Esophagus squamous epithelium (tissue), 4 donors: ENCODE data around the gene SMTNL2.
"Not testable (repeated sequence)": the region's sequence is repeated elsewhere in the genome, so short reads cannot be mapped to it uniquely, and the experiment has no call there.

ENCODE experiments used
- CTCF ChIP-seq, 6 experiments: fragments of 450-650 bp in 4 of 6; fragments of 200-600 bp in 2 of 6; sonication (generic) in 2 of 6; IDR thresholded peaks; one replicate each; pipeline ENCODE4 v1.5.1; 2016 to 2019; ENCODE audit warnings: antibody characterized with exemption in 6 of 6, mild to moderate bottlenecking in 4 of 6, moderate library complexity in 4 of 6
- POLR2A ChIP-seq, 4 donors: fragments of 450-650 bp; IDR thresholded peaks; one replicate each; pipeline ENCODE4 v1.6.1; 2017; ENCODE audit warnings: antibody characterized with exemption in 4 of 4, mild to moderate bottlenecking in 4 of 4, moderate library complexity in 3 of 4

DNA sequence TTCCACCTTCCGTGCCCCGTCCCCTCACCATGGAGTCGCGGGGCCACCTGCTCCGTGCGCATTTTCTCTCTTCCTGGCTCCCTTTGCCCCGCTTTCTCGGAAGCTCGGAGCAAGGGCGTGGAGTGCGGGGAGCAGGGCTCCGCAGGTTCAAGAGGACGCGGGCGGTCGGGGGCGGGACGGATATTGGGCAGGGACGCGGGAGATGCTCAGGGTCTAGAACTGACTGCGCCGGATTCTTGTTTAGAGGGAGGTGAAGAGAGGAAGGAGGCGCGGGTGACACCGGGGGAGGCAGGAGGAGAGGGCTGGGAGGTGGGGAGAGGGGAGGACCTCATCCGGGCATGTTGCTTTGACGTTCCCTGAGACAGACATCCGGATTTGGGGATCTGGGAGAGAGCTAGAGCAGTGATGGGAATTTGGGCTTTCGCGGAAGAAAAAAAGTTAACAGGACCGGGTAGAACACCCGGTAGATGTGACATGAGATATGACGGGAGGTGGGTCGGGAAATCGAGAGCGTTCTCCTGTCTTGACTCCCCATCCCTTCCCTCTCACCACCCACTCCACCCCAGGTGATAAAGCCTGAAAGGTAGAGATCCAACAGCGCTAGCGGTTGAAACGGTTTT is 56.4 kb downstream of the SMTNL2 start:
- not testable (repeated sequence) for TF ChIP-seq CTCF, POLR2A (IDR thresholded peaks at IDR 0.05)
